HG02610 (cell line): ENCODE data around the gene MRPS2.
"Not testable (repeated sequence)": the region's sequence is repeated elsewhere in the genome, so short reads cannot be mapped to it uniquely, and the experiment has no call there.

Experiments used
- ATAC-seq: cut with Tn5 transposase; IDR thresholded peaks from one replicate; pipeline ENCODE4 v1.9.1; 2021; ENCODE audit warnings: mild to moderate bottlenecking, moderate library complexity; ENCODE audit not compliant: unreplicated experiment

Gene MRPS2

DNA sequence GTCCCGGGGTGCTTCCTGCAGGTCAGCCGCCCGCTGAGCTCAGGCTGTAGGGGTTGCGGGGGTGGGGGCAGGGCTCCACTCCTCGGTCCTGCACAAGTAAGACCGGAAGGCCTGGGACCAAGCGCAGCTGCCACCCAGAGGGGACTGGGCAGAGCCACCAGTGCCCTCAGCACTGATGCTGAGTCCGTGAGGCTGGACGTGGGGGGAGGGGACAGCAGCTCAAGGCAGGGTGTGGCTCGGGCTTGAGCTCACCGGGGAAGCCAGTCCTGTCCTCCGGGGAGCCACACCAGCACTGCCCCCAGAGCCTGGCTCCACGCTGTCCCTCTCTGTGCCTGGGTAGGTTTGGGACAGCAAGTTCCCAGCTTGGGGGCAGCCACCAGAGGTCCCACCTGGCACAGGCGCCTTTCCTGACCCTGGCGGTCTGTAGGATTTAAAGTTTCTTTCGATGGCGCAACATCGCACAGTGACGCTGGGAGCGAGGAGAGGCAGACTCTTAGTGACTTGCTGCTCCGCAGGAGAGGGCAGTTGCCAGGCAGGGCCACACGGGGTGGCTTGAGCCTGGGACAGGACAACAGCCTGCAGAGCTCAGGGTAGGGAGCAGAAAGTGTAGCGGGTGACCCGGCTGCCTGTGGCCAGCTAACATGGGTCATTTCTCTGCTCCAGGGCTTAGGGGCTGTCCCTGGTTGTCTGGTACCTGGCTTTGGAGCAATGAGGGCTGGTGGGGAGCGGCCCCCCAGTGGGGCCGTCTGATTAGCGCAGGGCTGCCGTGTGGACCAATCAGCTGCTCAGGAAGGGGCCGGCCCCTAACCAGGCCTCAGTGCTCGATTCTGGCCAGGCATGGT is 26.5 kb downstream of the MRPS2 start:
- no peak for ATAC-seq

DNA sequence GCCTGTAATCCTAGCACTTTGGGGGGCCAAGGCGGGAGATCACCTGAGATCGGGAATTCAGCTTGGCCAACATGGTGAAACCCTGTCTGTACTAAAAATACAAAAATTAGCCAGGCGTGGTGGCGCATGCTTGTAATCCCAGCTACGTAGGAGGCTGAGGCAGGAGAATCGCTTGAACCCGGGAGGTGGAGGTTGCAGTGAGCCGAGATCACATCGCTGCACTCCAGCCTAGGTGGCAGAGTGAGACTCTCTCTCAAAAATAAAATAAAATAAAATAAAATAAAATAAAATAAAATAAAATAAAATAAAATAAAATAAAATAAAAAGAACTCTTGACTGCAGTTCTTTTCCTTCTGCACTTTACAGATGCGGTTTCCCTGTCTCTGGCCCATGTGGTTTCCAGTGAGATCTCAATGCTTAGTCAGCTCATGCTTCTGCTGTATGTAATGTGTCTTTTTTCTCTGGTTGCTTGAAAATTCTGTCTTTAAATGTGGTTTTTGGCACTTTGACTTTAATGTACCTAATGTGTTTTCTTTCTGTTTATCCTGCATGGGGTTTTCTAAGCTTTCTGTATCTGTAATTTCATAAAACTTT is 28.5 kb downstream of the MRPS2 start:
- ATAC-seq: not testable (repeated sequence)

DNA sequence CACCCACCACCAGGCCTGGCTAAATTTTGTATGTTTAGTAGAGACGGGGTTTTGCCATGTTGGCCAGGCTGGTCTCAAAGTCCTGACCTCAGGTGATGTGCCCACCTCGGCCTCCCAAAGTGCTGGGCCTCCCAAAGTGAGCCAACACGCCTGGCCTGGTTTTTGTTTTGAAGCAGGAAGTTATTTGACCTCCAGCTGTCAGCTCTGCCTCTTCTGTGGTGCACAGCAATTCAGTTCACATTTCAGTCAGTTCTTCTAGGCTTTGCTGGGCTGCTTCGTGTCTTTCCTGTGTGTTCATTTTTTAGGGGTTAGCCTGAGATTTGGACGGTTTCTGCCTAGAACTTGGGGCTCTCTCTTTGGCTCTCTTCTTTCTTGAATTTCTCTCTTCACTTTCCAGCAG is 29.7 kb downstream of the MRPS2 start:
- ATAC-seq: no peak

DNA sequence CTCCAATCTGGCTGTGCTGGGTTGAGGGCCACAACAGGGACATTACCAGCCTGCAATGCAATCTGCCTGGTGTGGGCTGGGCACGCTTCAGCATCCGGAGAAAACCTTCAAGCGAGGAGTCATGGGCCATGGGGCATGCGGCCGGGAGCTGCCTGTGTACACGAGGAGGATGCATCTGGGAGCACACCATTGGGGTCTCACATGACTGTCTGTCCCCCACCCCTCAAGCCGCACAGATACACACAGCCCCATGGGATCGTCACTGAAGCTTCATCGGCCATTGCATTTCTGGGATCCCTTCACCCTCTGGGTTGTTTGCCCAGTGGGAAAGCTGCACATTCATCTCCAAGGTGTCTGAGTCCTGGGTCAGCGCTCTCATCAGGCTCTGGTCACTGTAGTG is 30.6 kb downstream of the MRPS2 start:
- ATAC-seq: no peak

DNA sequence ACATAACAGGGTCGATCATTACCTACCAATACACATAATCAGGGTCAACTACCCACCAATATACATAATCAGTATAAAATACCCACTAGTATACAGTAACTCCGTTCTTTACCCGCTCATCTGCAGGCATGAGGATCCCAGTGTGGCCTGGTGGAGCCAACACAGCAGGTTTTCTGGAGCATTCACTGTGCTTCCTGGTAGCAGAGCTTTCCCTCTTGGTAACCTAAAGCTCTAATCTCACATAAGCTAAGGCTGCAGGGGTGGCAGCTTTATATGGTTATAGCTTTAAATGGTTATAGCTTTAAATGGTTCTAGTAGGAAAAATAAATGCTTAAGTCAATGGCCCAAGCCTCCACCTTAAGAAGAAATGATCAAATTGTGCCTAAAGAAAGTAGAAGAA is 32.6 kb downstream of the MRPS2 start:
- ATAC-seq: no peak

DNA sequence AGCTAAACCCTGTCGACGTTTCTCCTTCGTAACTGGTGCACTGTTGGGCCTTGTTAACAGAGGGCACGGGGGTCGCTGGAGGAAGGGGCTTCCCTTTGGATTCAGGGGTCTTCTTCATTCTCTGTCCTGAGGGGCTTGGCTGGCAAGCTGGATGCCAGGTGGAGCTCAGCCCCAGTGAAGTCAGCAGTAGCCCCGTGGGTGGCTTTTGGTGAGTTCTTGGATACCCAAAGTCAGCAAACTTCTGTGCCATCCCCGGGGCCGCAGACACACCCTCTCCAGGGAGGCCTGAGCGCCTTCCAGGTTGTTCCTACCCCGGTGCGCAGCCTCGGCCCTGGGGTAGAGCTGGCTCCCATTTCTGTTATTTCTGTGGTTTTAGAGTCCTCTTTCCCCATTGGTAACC is 33.2 kb downstream of the MRPS2 start:
- ATAC-seq: no peak

DNA sequence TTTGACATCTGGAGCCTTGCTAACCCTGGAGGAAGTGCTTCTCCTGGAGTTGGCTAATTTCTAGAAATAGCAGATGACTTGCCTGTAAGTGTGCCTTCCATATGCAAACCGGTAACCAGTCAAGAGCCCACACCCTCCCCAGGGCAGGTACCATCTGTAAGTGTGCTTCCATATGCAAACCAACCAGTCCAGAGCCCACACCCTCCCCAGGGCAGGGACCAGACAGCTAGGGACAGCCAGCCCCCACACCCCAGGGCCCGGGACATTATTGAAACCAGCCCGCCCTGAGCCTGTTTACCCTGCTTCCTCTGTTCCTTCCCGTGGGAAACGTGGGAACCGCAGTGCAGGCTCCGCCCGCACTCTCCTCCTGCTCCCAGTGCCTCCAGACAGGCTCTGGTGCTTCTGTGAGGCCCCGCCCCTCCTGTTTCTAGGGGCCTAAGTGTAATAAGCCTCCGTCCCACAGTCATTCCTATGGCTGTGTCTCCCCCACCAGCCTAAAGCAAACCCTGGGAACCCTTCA is 33.8 kb downstream of the MRPS2 start:
- ATAC-seq: not testable (repeated sequence)

DNA sequence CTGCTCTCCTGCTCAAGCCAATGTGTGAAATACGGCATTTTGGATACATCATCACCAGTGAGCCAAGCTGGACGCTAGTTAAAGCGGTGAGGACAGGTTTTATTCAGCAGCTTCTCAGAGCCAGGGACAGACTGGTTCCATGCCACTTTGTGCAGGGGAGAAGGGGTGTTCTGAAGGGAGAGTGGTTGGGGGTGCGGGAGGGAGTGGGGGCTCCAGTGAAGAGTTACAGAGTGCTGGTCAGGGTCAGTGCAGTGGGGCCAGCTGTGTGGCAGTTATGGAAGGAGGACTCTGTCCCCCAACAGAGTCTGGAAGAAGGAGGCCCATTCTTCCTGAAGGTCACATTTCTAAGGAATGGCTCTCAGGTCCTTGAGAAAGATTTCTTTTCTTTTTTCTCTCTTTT is 34.3 kb downstream of the MRPS2 start:
- ATAC-seq: not testable (repeated sequence)

DNA sequence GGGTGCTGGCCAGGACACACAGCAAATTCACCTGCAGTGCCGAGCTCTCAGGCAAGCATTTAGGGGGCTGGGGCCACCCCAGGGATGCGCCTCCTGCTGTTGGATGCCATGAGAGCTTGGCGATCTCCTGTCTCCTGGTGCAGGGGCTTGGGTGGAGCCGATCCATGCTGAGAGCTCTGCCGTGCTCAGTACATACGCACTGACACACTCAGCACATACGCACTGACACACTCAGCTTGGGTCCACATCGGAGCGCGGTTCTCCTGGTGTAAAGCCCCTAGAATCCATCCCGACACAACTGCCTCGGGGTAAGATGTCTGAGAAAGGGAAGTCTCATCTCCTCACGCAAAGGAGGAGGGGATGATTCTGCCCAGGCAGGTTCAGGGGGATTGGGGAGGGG is 35.1 kb downstream of the MRPS2 start:
- ATAC-seq: not testable (repeated sequence)

DNA sequence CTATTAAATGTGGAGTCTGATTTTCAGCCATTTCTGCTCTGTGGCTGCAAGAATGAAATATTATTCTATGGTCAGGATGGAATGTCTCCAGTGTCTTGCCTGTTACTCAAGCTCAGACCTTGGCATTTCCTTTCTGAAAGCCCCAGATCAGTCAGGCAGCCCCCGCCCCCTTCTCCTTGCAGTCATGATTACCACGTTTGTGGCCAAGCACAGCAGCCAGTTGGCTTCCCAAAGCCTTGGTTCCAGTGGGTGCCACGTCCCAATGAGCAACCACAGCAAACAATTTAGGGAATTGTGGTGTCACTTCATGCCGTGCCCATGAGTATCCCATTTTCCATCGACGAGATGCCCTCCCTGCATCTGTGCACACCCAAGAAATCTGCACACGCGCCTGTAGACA is 35.7 kb downstream of the MRPS2 start:
- ATAC-seq: no peak

DNA sequence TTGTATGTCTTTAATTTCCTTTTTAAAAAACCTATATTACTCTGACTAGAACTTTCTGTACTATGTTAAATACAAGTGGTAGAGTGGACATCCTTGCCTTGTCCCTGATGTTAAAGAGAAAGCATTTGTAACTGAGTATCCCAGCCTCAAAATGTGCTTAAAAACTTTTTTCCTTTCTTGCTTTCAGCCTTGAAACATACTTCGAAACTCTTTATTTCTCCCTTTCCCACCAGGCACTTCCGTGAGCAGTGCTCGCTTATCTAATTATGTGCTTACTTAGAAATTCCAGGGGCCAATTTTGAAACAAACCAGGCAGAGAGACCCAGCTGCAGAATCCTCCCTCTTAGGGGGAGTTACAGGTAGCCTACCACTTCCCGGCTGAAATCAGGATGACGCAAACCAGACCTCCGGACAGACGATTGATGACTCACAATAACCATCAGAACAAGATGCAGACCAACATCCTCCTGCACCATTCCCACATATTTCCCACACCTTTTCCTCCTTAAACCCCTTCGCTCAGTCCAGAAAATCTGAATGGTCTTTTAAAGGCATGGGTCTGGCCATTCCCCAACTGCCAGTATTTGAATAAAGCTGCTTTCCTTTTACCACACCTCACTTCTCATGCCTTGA is 42.9 kb downstream of the MRPS2 start:
- not testable (repeated sequence) for ATAC-seq

DNA sequence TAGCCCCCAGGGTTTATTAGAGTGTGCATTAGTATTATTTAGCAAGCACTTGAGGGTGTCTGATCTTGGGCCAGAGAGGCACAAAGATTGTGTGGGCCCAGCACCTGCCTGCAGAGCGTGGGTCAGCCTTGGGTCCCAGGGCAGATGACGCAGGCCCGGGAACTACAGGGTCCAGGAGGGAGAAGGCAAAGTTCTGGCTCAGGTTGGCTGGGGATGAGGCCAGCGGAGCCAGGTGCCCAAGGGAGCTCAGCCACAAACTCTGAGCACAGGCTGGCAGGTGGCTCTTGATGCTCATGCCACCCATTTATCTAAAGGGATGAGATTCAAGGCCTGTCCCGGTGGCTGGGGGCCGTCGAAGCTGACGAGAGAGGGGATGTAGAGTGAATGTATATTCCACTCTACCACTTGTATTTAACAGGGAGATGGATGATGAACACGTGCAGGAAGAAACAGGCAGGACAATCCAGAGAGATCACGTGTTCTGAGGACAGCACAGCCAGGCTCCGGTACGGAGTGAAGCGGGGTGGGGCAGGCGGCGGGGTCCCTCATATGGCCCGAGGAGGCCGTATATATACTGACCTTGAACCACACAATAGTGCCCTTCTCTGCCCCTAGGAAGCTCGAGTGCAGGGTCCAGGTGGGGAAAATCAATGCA is 44.6 kb downstream of the MRPS2 start:
- no peak for ATAC-seq

DNA sequence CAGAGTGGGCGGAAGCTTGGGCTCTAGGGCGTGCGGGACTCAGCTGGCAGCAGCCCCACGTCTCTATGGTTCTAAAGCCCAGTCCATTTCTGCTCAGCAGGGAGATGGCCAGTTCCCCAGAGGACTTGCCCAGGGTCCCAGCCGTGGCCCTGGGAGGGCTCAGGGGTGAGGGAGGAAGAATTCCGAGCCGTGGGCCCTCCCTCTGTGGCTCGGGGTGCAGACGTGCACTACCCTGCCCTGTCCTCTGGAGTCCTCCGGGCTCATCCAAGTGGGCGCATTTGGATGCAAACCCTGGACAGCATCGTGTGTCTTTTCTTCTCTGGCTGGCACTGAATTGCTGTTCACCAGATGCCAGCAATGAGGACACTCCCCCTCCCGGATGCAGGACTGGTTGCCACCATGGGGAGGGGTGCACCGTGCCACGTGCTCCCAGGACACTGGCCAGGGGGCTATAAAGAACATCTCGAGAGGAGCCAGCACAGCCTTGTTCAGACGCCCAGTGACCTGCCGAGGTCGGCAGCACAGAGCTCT is 45.2 kb downstream of the MRPS2 start, which contains the start of gene OBP2A:
Gene OBP2A (plus strand): TSS at position 481 of the 531 bp plus-strand sequence. CDS start 55 bp downstream, outside the sequence.
- ATAC-seq: not testable (repeated sequence)

DNA sequence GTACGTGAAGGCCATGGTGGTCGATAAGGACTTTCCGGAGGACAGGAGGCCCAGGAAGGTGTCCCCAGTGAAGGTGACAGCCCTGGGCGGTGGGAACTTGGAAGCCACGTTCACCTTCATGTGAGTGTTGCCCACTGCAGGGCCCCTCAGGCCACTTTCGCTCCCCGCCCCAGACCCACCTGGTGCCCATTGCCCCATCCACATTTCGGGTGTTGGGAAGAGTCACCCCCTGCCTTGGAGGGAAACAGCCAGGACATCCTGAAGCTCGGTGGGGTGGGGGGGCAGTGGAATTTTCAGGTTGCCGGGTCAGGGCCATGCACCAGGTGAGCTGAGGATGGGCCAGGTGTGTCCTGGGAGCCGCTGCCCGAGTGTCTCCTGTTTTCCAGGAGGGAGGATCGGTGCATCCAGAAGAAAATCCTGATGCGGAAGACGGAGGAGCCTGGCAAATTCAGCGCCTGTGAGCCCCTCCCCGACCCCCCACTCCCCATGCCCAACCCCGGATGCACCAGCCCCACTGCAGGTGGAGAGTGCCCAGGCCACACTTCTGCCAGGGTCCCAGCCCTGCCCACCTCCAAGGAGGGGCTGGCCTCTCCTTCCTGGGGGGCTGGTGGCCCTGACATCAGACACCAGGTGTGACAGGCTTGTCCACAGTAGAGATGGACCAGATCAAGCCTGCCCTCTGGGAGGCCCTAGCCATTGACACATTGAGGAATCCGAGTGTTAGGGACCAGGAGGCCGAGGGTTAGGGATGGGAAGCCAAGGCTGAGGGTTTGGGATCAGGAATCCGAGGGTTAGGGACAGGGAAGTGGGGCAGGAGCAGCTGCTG is 46.5 kb downstream of the MRPS2 start:
- not testable (repeated sequence) for ATAC-seq

DNA sequence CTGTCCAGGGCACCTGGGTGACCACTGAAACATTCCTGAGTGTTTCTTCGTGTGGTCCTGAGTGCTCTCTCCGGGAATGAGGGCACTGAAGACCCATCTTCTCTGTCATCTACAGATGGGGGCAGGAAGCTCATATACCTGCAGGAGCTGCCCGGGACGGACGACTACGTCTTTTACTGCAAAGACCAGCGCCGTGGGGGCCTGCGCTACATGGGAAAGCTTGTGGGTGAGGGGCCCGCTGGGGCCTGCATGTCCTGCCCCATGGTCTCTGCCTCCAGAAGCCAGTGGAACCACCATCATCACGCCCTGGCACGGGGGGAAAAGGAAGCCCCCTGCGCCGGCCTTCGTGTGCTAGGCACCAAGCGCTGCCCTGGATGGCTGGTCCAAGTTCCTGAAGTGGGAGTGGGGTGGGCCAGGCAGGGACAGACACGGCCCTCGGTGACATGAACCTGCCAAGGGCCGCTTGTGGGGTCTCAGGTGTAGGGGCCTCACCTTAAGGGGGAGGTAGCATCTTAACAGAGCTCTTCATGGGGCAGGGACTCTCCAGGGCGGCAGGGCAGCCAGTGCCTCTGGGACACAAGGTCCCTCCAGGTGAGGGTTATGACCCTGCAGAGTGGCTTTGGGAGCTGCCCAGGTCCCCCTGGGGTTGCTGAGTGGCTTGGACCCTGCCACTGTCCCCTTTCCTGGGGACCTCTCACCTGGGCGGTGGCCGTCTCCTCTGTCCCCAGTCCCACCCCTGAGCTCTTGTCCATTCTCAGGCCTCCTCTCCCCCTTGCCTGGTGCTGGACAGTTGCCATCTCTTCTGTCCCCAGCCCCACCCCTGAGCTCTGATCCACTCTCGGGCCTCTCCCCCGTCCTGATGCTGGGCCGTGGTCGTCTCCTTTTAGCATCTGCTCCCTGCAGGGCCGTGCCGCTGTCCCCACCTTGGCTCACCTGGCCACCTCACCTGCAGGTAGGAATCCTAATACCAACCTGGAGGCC is 47.6 kb downstream of the MRPS2 start:
- no peak for ATAC-seq

DNA sequence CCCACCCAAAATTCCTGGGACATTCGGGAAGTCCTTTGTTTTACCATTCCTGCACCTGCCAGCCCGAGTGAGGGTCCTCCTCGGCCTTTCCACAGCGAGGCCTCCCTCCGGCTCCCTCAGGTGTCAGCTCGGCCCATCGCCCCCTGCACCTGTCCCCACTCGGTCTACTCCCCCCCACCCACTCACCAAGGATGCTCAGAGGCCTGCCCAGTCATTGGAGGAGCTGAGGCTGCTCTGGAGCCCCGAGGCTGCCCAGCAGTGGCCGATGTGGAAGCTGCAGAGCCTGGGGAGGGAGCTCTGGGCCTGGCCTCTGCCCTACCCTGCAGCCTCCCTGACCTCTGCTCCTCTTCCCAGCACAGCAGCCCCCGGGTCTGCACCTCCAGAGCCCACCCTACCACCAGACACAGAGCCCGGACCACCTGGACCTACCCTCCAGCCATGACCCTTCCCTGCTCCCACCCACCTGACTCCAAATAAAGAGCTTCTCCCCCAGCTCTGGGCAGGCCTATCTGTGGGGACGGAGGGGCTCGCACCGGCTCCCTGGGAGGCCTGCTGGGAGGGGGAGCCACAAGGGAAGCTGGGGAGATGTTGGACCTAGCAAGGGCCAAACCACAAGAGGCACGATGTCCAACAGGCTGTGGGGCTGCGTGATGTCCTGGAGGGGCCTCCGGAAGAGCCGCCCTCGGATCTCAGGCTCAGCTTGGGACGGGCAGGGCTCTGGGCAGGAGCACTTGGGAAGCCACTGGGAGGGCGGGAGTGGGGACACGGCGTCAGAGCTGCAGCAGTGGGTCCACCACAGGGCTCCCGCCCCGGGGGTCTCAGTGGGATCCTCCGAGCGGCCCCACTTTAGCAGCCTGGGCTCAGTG is 49.2 kb downstream of the MRPS2 start:
- not testable (repeated sequence) for ATAC-seq

DNA sequence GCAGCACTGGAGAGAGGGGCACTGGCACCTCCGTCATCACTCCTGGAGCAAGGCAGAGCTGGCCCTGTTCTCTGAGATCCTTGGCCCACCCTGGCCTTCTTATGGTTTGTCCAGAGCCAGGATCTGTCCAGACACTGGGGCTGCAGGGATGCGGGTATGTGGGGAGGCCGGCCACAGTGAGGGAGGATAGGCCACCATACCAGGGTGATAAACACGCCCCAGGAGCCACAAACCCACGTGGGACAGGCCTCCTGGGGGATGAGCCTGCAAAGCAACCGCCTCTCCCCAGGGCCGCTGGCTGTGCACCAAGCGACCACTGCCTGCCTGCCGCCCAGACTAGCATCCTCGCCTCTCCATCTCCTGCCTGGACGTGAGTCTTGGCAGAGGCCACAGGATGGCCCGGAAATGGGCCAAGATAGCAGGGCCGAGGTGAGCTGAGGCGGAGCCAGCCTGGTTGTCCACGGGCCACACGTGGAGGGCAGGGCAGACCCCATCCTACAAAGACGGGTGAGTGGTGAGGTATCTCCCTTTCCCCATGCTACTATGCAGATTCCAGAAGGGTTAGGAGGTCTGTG is 49.9 kb downstream of the MRPS2 start:
- ATAC-seq: no peak

DNA sequence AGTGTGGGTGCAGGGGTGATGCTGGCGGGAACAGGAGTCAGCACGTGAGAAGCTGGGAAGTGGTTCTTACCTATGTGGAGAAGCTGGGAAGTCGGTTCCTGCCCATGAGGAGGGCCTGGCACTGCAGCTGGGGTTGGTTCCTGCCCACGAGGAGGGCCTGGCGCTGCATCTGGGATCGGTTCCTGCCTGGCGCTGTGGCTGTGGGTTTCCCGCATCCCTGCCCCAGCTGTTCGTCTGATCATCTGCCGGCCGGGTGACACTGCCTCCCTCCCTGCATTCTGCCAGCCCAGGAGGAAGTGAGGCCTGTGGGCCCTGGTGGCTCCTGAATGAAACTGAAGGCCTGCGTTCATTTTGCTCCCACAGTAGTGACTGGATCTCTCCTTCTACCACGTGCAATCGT is 50.5 kb downstream of the MRPS2 start:
- no peak for ATAC-seq
